GM15510 (cell line): ENCODE results near the gene MED28.
A peak's percentile ranks its signal among the peaks of the same experiment; 100 is the strongest.

Source experiments
- POLR2A ChIP-seq: IDR thresholded peaks from 3 replicates; pipeline ENCODE4 v1.6.1; 2011; ENCODE audit warnings: borderline replicate concordance; ENCODE audit not compliant: insufficient read length; ENCODE audit errors: extremely low read depth

Gene MED28

GRCh38 chr4:17614416-17615299, at the start of gene MED28:
Gene MED28, plus strand, starts transcription at chr4:17614641. Its CDS starts 14 bp downstream, at chr4:17614655.
- TF ChIP-seq POLR2A: peak; percentile 92

- no peak for TF ChIP-seq POLR2A
These were observed 48.6 kb upstream of the MED28 start for GRCh38 chr4:17565846-17566245.

- no peak for TF ChIP-seq POLR2A
These were observed 47.2 kb upstream of the MED28 start for GRCh38 chr4:17567271-17567670.

- no peak for TF ChIP-seq POLR2A
These were observed 40.2 kb upstream of the MED28 start for GRCh38 chr4:17574206-17574605.

- TF ChIP-seq POLR2A: peak; percentile 99
These were observed 37.3 kb upstream of the MED28 start, which contains the start of gene LAP3 for GRCh38 chr4:17576932-17577664. Gene LAP3, plus strand, starts transcription at chr4:17577198. Its CDS starts 268 bp downstream, at chr4:17577466.

- TF ChIP-seq POLR2A: no peak
These were observed 36.6 kb upstream of the MED28 start for GRCh38 chr4:17577665-17578481.

- TF ChIP-seq POLR2A: no peak
These were observed 36.0 kb upstream of the MED28 start for GRCh38 chr4:17578482-17578891.

GRCh38 chr4:17580969-17581368, 33.5 kb upstream of the MED28 start:
- no peak for TF ChIP-seq POLR2A

- no peak for TF ChIP-seq POLR2A
These were observed 31.2 kb upstream of the MED28 start for GRCh38 chr4:17583276-17583675.

- TF ChIP-seq POLR2A: no peak
These were observed 30.5 kb upstream of the MED28 start for GRCh38 chr4:17583941-17584340.

- TF ChIP-seq POLR2A: no peak
These were observed 29.8 kb upstream of the MED28 start for GRCh38 chr4:17584521-17585213.

GRCh38 chr4:17587094-17587822, 27.2 kb upstream of the MED28 start:
- TF ChIP-seq POLR2A: no peak

GRCh38 chr4:17589355-17589754, 25.1 kb upstream of the MED28 start:
- no peak for TF ChIP-seq POLR2A
